T-helper 2 cell treated with Interferon-gamma antibody and Interleukin-4, amounts not matched to agents 5 μg/mL and 100 μg/mL, for 36 hours (primary cell): ENCODE measurements around the gene TLX3.
"Not testable (repeated sequence)": the region's sequence is repeated elsewhere in the genome, so short reads cannot be mapped to it uniquely, and the experiment has no call there.

Source experiments
- DNase-seq: peaks from one replicate; pipeline ENCODE4 v3.0.0; 2021; ENCODE audit warnings: low spot score
- H3K27ac Mint-ChIP-seq: one replicate; pipeline ENCODE4 v1.8.0; 2021; ENCODE audit warnings: mild to moderate bottlenecking, mixed read lengths
- H3K27me3 Mint-ChIP-seq: one replicate; pipeline ENCODE4 v1.8.0; 2021; ENCODE audit warnings: low read depth, mixed read lengths
- H3K36me3 Mint-ChIP-seq: one replicate; pipeline ENCODE4 v1.8.0; 2021; ENCODE audit warnings: low read depth, mixed read lengths
- H3K4me1 Mint-ChIP-seq: one replicate; pipeline ENCODE4 v1.8.0; 2021; ENCODE audit warnings: low read depth, mixed read lengths
- H3K4me3 Mint-ChIP-seq: one replicate; pipeline ENCODE4 v1.8.0; 2022; ENCODE audit warnings: mild to moderate bottlenecking, moderate library complexity, mixed read lengths
- H3K9me3 Mint-ChIP-seq: one replicate; pipeline ENCODE4 v1.8.0; 2021; ENCODE audit warnings: mixed read lengths

The TLX3 gene

DNA sequence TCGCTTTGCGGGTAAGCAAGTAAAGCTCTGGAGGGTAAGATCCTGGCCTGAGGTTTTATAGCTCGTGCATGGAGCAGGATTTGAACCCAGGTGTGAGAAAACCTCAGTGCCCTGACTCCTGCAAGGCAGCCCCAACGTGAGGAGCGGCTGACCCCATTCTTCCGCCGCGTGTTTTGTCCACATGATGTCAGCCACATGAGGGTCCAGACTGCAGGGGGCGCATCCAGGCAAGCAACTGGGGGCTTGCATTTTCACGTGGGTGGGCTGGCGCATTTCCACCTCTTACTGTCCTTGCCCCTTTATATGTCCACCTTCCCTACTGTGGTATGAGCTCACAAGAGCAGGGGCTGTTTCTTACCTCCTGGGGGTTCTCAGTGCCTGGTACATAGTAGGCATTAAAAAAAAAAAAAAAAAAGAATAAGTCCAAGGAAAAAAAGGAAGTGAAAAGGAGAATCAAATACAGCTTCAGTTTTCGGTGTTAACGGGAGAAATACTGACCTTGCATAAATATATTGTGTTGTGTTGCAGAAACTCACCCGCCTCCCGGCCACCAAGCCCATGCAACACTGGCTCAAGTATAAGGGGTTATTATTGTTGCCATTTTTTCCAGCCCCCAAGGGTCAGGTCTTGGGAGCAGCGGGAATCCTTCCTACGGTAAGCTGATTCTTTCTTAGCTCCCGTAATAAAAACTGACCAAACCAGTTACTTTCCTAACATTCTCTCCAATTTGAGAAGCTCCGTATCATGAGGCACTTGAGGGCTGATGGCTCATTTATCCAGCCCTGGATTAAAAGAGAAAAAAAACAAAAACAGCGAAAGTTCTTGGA lies 15.0 kb downstream of the TLX3 start:
- DNase-seq: no peak

DNA sequence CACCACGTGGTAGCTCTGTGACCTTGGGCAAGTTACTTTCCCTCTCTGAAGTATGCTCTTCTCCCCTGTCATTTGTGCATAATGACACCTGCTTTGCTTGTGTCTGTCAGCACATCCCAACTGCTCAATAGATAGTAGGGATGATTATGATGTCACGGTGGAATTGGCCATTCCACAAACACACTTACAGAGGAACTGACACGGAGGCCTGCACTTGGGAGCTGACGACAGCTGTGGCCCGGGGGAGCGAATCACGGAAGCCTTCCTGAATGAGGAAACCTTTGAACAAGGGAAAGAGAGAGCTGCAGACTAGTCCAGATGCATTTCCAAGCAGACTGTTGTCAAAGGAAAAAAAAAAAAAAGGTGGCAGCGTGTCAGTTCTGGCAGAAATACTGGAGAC lies 21.0 kb downstream of the TLX3 start:
- H3K4me1 Mint-ChIP-seq: no peaks in the 10 kb centered on the region
- no peaks in the 10 kb centered on the region for H3K36me3 Mint-ChIP-seq
- H3K9me3 Mint-ChIP-seq: no peaks in the 10 kb centered on the region
- H3K27ac Mint-ChIP-seq: no peak overlapping the region
- DNase-seq: no peak
- H3K27me3 Mint-ChIP-seq: peaks cover 27% of the 10 kb centered on the region
- H3K4me3 Mint-ChIP-seq: no peak overlapping the region

More for the DNA sequence above, 15.0 kb downstream of the TLX3 start:
- no peaks in the 10 kb centered on the region for H3K36me3 Mint-ChIP-seq
- no peak overlapping the region for H3K27ac Mint-ChIP-seq
- no peak overlapping the region for H3K4me3 Mint-ChIP-seq
- H3K9me3 Mint-ChIP-seq: no peaks in the 10 kb centered on the region
- no peaks in the 10 kb centered on the region for H3K4me1 Mint-ChIP-seq
- H3K27me3 Mint-ChIP-seq: peaks cover 60% of the 10 kb centered on the region

GRCh38 chr5:171335616-171336015 lies 26.6 kb downstream of the TLX3 start:
- H3K4me1 Mint-ChIP-seq: no peaks in the 10 kb centered on the region
- no peak overlapping the region for H3K4me3 Mint-ChIP-seq
- no peak for DNase-seq
- H3K36me3 Mint-ChIP-seq: no peaks in the 10 kb centered on the region
- peaks cover 35% of the 10 kb centered on the region for H3K27me3 Mint-ChIP-seq
- H3K27ac Mint-ChIP-seq: no peak overlapping the region
- H3K9me3 Mint-ChIP-seq: no peaks in the 10 kb centered on the region

GRCh38 chr5:171336521-171337209 lies 27.6 kb downstream of the TLX3 start:
- no peaks in the 10 kb centered on the region for H3K36me3 Mint-ChIP-seq
- DNase-seq: no peak
- no peaks in the 10 kb centered on the region for H3K9me3 Mint-ChIP-seq
- no peak overlapping the region for H3K4me3 Mint-ChIP-seq
- H3K27me3 Mint-ChIP-seq: peaks cover 35% of the 10 kb centered on the region
- no peaks in the 10 kb centered on the region for H3K4me1 Mint-ChIP-seq
- H3K27ac Mint-ChIP-seq: no peak overlapping the region

DNA sequence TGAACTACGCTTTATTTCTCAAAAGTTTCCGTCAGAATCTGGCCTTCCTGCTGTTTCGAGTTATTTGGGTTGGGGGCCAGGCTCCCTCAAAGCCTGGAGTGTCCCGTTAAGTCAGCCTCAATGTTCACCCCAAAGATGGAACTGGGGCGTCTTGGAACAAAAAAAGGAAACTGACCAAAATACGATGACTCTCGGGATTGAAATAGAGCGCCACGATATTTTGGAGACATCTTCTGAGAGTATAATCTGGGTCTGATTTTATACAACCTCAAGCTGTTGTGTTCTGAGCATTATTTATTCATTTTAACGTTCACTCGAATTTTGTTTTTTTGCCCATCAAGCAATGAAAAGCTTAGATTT lies 28.1 kb downstream of the TLX3 start:
- no peak overlapping the region for H3K27ac Mint-ChIP-seq
- H3K9me3 Mint-ChIP-seq: no peaks in the 10 kb centered on the region
- no peaks in the 10 kb centered on the region for H3K36me3 Mint-ChIP-seq
- no peak for DNase-seq
- no peak overlapping the region for H3K4me3 Mint-ChIP-seq
- H3K27me3 Mint-ChIP-seq: peaks cover 35% of the 10 kb centered on the region
- H3K4me1 Mint-ChIP-seq: no peaks in the 10 kb centered on the region

DNA sequence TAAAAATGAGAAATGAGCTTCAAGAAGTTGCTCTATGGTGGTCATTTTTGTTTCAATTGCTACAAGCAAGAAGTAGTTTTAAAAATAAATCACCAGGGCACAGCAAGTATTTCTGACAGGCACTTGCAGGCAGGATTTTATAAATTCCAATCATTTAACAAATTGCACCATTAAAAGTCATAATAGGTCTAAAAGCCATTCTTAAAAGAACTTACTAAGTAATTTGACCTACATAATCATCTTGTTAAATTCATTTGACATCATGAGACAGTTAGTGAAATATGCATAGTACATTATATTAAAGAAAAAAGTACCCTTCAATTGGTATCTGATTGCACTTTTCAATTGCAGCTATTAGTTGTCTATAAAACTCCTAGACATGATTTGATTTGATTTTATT lies 31.0 kb downstream of the TLX3 start:
- Mint-ChIP-seq H3K36me3 (no peaks in the 10 kb centered on the region), H3K9me3 (no peaks in the 10 kb centered on the region), H3K27me3 (peaks cover 26% of the 10 kb centered on the region), H3K4me1 (no peaks in the 10 kb centered on the region), H3K4me3 (no peak overlapping the region), H3K27ac (no peak overlapping the region)
- no peak for DNase-seq

GRCh38 chr5:171340491-171340890 lies 31.4 kb downstream of the TLX3 start:
- Mint-ChIP-seq H3K4me3 (no peak overlapping the region), H3K27me3 (peaks cover 23% of the 10 kb centered on the region), H3K27ac (no peak overlapping the region), H3K36me3 (no peaks in the 10 kb centered on the region), H3K4me1 (no peaks in the 10 kb centered on the region), H3K9me3 (no peaks in the 10 kb centered on the region)
- no peak for DNase-seq

DNA sequence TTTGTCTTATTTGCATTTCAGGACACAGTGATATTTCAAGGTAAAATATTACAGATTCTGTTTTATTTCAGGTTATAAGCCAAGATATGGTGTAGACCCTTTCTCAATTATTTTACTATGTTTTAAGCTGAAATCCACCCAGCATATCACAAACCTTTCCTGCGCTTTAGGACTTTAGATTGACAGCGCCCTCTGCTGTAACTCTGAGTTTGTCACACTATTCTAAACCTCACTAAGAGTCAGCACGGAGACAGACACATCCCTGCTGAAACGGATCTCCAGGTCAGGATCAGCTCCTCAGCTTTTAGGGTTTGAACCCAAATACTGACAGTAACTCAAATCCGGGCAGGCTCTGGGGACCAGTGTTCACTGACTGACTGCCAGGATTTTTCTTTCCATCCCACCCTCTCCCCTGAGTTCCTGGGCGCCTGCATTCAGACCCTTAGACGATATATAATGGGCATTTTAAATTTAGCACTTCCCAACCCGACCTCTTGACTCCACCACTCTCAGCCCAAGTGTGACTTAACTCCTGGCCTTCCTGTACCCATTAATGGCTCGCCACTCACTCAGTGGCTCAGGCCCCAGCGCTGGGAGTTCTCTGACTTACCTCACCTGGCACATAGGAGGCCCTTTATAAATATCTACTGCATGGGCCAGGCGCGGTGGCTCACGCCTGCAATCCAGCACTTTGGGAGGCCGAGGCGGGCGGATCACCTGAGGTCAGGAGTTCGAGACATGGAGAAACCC lies 33.5 kb downstream of the TLX3 start:
- Mint-ChIP-seq H3K9me3 (no peaks in the 10 kb centered on the region), H3K27ac (no peak overlapping the region), H3K36me3 (no peaks in the 10 kb centered on the region), H3K4me3 (no peak overlapping the region), H3K4me1 (no peaks in the 10 kb centered on the region), H3K27me3 (peaks cover 7% of the 10 kb centered on the region)
- no peak for DNase-seq

DNA sequence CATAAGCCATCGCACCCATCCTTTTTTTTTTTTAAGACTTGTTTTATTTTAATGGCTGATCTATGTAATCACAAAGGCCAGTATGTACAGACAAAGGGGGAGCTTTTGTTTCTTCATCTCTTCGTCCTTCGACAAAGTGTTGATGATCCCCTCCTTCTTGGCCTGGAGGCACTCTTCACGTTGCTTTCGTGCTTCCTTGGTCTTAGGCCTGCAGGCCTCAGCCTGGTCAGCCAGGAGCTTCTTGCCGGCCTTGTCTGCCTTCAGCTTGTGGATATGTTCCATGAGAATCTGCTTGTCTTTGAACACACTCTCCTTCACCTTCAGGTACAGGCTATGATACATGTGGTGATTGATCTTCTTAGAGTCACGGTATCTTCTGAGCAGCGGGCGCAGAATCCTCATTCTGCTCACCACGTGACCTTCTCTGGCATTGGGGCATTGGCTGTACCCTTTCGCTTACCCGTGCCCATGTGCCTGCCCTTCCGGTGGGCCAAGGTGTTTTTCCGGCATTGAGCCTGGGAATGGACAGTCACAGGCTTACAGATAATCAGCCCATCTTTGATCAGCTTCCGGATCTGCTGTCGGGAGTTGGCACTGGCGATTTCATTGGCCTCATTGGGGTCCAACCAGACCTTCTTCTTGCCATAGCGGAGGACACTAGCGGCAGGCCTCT lies 36.0 kb downstream of the TLX3 start:
- Mint-ChIP-seq H3K4me1 (no peaks in the 10 kb centered on the region), H3K4me3 (no peak overlapping the region), H3K27ac (no peak overlapping the region), H3K9me3 (no peaks in the 10 kb centered on the region), H3K27me3 (no peaks in the 10 kb centered on the region), H3K36me3 (no peaks in the 10 kb centered on the region)
- DNase-seq: no peak

DNA sequence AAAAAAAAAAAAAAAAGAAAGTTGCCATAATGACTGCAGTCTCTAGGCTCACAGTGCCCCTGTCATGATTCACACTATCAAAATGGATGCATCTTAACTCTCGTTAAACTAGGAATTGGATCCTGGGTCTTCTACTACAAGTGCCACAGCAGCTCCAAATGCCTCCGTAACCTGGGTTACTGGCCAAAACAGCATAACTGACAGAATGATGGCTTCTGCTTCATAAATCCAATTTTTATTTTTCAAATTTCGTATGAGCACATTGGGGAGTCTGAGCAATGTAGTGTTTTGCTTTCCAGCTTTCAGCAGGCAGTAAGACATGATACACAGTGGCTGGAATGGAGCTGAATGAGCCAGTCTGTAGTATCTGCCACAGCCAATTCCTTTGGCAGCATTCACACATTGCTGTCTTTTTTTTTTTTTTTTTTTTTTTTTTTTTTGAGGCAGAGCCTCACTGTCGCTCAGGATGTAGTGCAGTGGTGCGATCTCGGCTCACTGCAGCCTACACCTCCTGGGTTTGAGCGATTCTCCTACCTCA lies 42.6 kb downstream of the TLX3 start:
- no peak for DNase-seq
- Mint-ChIP-seq H3K36me3 (no peaks in the 10 kb centered on the region), H3K9me3 (no peaks in the 10 kb centered on the region), H3K4me1 (no peaks in the 10 kb centered on the region), H3K27me3 (no peaks in the 10 kb centered on the region), H3K4me3 (no peak overlapping the region), H3K27ac (no peak overlapping the region)

- Mint-ChIP-seq H3K27me3 (no peaks in the 10 kb centered on the region), H3K36me3 (no peaks in the 10 kb centered on the region), H3K27ac (no peak overlapping the region), H3K4me1 (no peaks in the 10 kb centered on the region), H3K4me3 (no peak overlapping the region), H3K9me3 (no peaks in the 10 kb centered on the region)
- DNase-seq: peak; percentile 13
Measured at GRCh38 chr5:171355302-171355724, 46.3 kb downstream of the TLX3 start.

DNA sequence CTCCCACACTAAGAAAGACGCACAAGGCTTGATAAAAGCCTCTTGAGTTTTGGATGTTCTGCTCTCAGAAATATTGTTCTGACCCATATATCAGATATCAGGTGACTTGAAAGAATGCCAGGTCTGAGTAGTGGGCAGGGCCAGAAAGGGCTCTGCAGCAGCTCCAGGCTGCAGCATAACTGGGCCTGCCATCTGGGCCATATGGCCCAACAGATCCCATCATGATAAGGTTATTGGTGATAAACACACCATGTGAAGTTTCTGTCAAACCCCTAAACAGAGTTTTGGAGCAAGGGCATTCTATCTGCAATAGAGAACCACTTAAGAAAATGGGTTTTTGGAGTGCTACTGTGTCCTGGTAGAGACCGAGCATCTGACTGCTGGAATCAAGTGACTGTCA lies 48.8 kb downstream of the TLX3 start:
- no peaks in the 10 kb centered on the region for H3K27me3 Mint-ChIP-seq
- no peak overlapping the region for H3K4me3 Mint-ChIP-seq
- no peaks in the 10 kb centered on the region for H3K4me1 Mint-ChIP-seq
- no peak overlapping the region for H3K27ac Mint-ChIP-seq
- H3K36me3 Mint-ChIP-seq: no peaks in the 10 kb centered on the region
- no peak for DNase-seq
- no peaks in the 10 kb centered on the region for H3K9me3 Mint-ChIP-seq

DNA sequence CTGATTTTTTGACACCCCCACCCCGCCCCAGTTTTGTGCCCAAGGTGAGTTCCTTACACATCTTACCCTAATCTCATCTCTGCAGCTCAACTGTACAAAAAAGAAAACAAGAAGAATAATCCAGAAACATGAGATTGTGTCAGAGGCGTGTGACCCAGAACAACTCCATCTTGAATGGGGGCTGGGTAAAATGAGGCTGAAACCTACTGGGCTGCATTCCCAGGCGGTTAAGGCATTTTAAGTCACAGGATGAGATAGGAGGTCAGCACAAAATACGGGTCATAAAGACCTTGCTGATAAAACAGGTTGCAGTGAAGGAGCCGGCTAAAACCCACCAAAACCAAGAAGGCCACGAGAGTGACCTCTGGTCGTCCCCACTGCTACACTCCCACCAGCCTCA lies 52.1 kb downstream of the TLX3 start:
- H3K4me3 Mint-ChIP-seq, H3K36me3 Mint-ChIP-seq, H3K9me3 Mint-ChIP-seq, DNase-seq, H3K27ac Mint-ChIP-seq, H3K4me1 Mint-ChIP-seq: not testable (repeated sequence)
- H3K27me3 Mint-ChIP-seq: peaks cover 17% of the 10 kb centered on the region
